ENCODE measurements around the gene MORC2.

Gene MORC2

GRCh38 chr22:30978304-30978962 lies 9.9 kb upstream of the MORC2 start:
- TF ChIP-seq CTCF (IDR thresholded peaks at IDR 0.05; ENCODE audit: insufficient read depth, missing control alignments), result no peak
- DNase-seq (ENCODE audit: insufficient read length, low spot score) (no peak), FAIRE-seq (no peak)

- no peak for FAIRE-seq
Measured at GRCh38 chr22:30970356-30970746, 1.8 kb upstream of the MORC2 start.

GRCh38 chr22:30969532-30970355 lies 1.2 kb upstream of the MORC2 start:
- no peak for FAIRE-seq
- no peak for TF ChIP-seq CTCF (IDR thresholded peaks at IDR 0.05; ENCODE audit: insufficient read depth, missing control alignments)

More at GRCh38 chr22:30970356-30970746, 1.8 kb upstream of the MORC2 start:
- TF ChIP-seq CTCF (IDR thresholded peaks at IDR 0.05; ENCODE audit: insufficient read depth, missing control alignments), result no peak
- DNase-seq (ENCODE audit: insufficient read length, low spot score), result no peak

GRCh38 chr22:30968924-30969531 lies 454 bp upstream of the MORC2 start, which contains the start of gene TUG1:
Gene TUG1, plus strand, starts transcription at chr22:30969265.
- peak; percentile 79 for DNase-seq (ENCODE audit: insufficient read length, low spot score)
- FAIRE-seq, result no peak
- no peak for TF ChIP-seq CTCF (IDR thresholded peaks at IDR 0.05; ENCODE audit: insufficient read depth, missing control alignments)

More at GRCh38 chr22:30969532-30970355, 1.2 kb upstream of the MORC2 start:
- DNase-seq (ENCODE audit: insufficient read length, low spot score), result no peak

GRCh38 chr22:30964858-30965257 lies 3.7 kb downstream of the MORC2 start:
- FAIRE-seq, result no peak
- DNase-seq (ENCODE audit: insufficient read length, low spot score), result no peak
- no peak for TF ChIP-seq CTCF (IDR thresholded peaks at IDR 0.05; ENCODE audit: insufficient read depth, missing control alignments)

GRCh38 chr22:30955153-30955552 lies 13.4 kb downstream of the MORC2 start:
- no peak for FAIRE-seq
- TF ChIP-seq CTCF (IDR thresholded peaks at IDR 0.05; ENCODE audit: insufficient read depth, missing control alignments), result no peak
- no peak for DNase-seq (ENCODE audit: insufficient read length, low spot score)
